ENCODE results near the gene SPON1. TPM values are rescaled to one million over a fixed set of nuclear protein-coding genes. Genes with fewer than 3 reads are reported as not detected.

Gene SPON1
- total and polyA plus RNA-seq, 2 of the 8 experiments (the other 6 are each of a cell fraction or from before 2014, with no cell fraction given), result 1.5 to 5.4 TPM

DNA sequence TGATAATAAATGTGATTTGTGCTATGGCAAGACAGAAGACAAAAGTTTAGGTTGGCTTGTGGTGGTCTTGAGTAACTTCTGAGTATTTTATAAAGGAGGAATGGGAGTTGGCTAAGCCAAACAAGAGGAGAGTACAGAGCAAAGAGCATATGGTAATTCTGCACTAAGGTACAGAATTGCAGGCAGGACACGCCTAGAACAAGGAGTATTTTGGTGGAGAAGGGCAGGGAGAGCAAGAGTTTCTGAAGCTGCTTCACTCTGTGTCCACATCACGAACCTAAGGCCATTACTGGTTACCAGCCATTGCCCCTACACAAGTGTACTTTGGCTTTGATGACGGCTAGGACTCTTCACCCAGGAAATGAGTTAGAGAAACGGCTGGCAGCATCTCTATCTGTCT is 170.9 kb downstream of the SPON1 start:
- no peak overlapping the region for H2AFZ ChIP-seq (ENCODE audit: low read length)
- no peaks in the 10 kb centered on the region for H3K79me1 ChIP-seq (ENCODE audit: low read depth, low read length)
- no peak overlapping the region for H3K9ac ChIP-seq (replicated peaks in 1 of 4; ENCODE audit: extremely low read depth in 1 of 4, low read depth in 3 of 4, low read length in 3 of 4)
- no peak overlapping the region for H3K4me3 ChIP-seq (ENCODE audit: extremely low read depth in 1 of 4, insufficient read depth in 2 of 4, low read depth in 3 of 4, low read length in 4 of 4)
- H3K14ac ChIP-seq (ENCODE audit: insufficient read length), result no peak overlapping the region
- no peak overlapping the region for H3K4me2 ChIP-seq (ENCODE audit: insufficient read depth in 1 of 2, low read depth in 2 of 2, low read length in 2 of 2)
- no peak overlapping the region for H4K91ac ChIP-seq (replicated peaks; ENCODE audit: insufficient read length, low read length)
- no peak for FAIRE-seq
- H2BK15ac ChIP-seq (ENCODE audit: low read length), result no peak overlapping the region
- no peak overlapping the region for H2BK20ac ChIP-seq (ENCODE audit: low read length)
- no peak for DNase-seq (ENCODE audit: low read depth in 1 of 2, low spot score in 2 of 2)
- no peaks in the 10 kb centered on the region for H3K79me2 ChIP-seq (ENCODE audit: control insufficient read depth in 1 of 2, insufficient read depth in 2 of 2, low read length in 2 of 2)
- TF ChIP-seq GTF2F1 (IDR thresholded peaks at IDR 0.05; ENCODE audit: borderline replicate concordance, low read depth, low read length), result no peak
- no peak for TF ChIP-seq HDAC6 (IDR thresholded peaks at IDR 0.05; ENCODE audit: low read depth, low read length)
- no peak for TF ChIP-seq CREB1 (IDR thresholded peaks at IDR 0.05)
- no peak for TF ChIP-seq JUN (IDR thresholded peaks at IDR 0.05; ENCODE audit: low read depth, low read length)
- TF ChIP-seq BRCA1 (IDR thresholded peaks at IDR 0.05; ENCODE audit: low read depth, low read length), result no peak
- TF ChIP-seq, protein P1, sequence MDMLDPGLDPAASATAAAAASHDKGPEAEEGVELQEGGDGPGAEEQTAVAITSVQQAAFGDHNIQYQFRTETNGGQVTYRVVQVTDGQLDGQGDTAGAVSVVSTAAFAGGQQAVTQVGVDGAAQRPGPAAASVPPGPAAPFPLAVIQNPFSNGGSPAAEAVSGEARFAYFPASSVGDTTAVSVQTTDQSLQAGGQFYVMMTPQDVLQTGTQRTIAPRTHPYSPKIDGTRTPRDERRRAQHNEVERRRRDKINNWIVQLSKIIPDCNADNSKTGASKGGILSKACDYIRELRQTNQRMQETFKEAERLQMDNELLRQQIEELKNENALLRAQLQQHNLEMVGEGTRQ (IDR thresholded peaks at IDR 0.05; ENCODE audit: low read length), result no peak
- no peak overlapping the region; the same call in 1 of the 2 replicates for H3K27ac ChIP-seq (ENCODE audit: low read depth, low read length)
- H4K5ac ChIP-seq (ENCODE audit: insufficient read length, low read depth, low read length), result no peak overlapping the region
- H2BK120ac ChIP-seq (replicated peaks; ENCODE audit: low read depth, low read length), result no peak overlapping the region
- H2BK12ac ChIP-seq (ENCODE audit: low read depth, low read length), result no peak overlapping the region
- H2BK5ac ChIP-seq (ENCODE audit: low read depth, low read length), result no peak overlapping the region
- no peaks in the 10 kb centered on the region for H3K27me3 ChIP-seq (replicated peaks in 1 of 4; ENCODE audit: control insufficient read depth in 3 of 4, extremely low read depth in 1 of 4, insufficient read depth in 3 of 4, low read length in 3 of 4)
- CTCF ChIA-PET (ENCODE audit: partially characterized antibody), result no interaction called here
- H4K20me1 ChIP-seq (replicated peaks in 1 of 2; ENCODE audit: control insufficient read depth in 1 of 2, insufficient read depth in 2 of 2, low read length in 2 of 2), result no peaks in the 10 kb centered on the region
- POLR2A ChIA-PET (ENCODE audit: partially characterized antibody), result no interaction called here
- 74% methylated on average over 4 of the region's 4 CpGs; no CpG with 5 or more reads in 1 of the 2 experiments for WGBS, 2 experiments (ENCODE audit: extremely low coverage in 1 of 2, insufficient coverage in 1 of 2, insufficient read length in 1 of 2, insufficient replicate concordance in 2 of 2, low coverage in 1 of 2, low lambda C conversion rate in 2 of 2, missing lambda C conversion rate in 1 of 2)
- no peak overlapping the region for H3K56ac ChIP-seq (replicated peaks; ENCODE audit: insufficient read length, low read depth, low read length)
- H2AK5ac ChIP-seq (ENCODE audit: low read depth, low read length), result no peak overlapping the region
- H3K4me1 ChIP-seq (replicated peaks in 1 of 4; ENCODE audit: control insufficient read depth in 3 of 4, insufficient read depth in 4 of 4, low read length in 3 of 4), result no peaks in the 10 kb centered on the region; a peak in 1 of 7 replicates
- H3K4ac ChIP-seq (replicated peaks; ENCODE audit: insufficient read length, low read depth, low read length), result no peak overlapping the region
- no peak overlapping the region for H3K23ac ChIP-seq (ENCODE audit: insufficient read length)
- no peak overlapping the region for H3K18ac ChIP-seq (ENCODE audit: extremely low read depth, low read length)
- H3K36me3 ChIP-seq (ENCODE audit: control insufficient read depth in 2 of 4, insufficient read depth in 4 of 4, low read length in 3 of 4), result no peaks in the 10 kb centered on the region
- no peak overlapping the region for H4K8ac ChIP-seq (ENCODE audit: extremely low read depth, insufficient read depth, low read length)
- peaks cover 4% of the 10 kb centered on the region in 2 experiments; a peak in 1 of 4 replicates for H3K9me3 ChIP-seq (ENCODE audit: insufficient read depth in 2 of 2, low read depth in 1 of 2, low read length in 1 of 2)
- H3K23me2 ChIP-seq (ENCODE audit: low read depth, low read length), result no peaks in the 10 kb centered on the region
